Retinal pigment epithelial cell (primary cell): ENCODE measurements around the gene GSTK1.
"Not testable (repeated sequence)": the region's sequence is repeated elsewhere in the genome, so short reads cannot be mapped to it uniquely, and the experiment has no call there.

ENCODE experiments used
- DNase-seq: peaks from one replicate; pipeline ENCODE4 v3.0.0-alpha.2; 2010; ENCODE audit warnings: low read depth
- H3K4me3 ChIP-seq: 2 replicates; pipeline ENCODE4 v1.5.1; 2011; ENCODE audit warnings: mild to moderate bottlenecking, low read length, control low read depth, moderate library complexity
- CTCF ChIP-seq: conservative IDR thresholded peaks from 2 replicates; pipeline ENCODE4 v1.5.1; 2011; ENCODE audit warnings: low read depth, low read length, control low read depth, inconsistent platforms

Gene GSTK1

GRCh38 chr7:143285806-143286521, 22.7 kb downstream of the GSTK1 start:
- no peak for TF ChIP-seq CTCF
- no peak for DNase-seq
- H3K4me3 ChIP-seq = peak overlapping the region; percentile 46

GRCh38 chr7:143286522-143286890, 23.3 kb downstream of the GSTK1 start:
- TF ChIP-seq CTCF = no peak
- DNase-seq = no peak
- H3K4me3 ChIP-seq = no peak overlapping the region

- H3K4me3 ChIP-seq = peak overlapping the region; percentile 17
- no peak for TF ChIP-seq CTCF
- DNase-seq = no peak
Observed at GRCh38 chr7:143287339-143287934, 24.2 kb downstream of the GSTK1 start.

GRCh38 chr7:143287935-143288826, 24.9 kb downstream of the GSTK1 start, which contains the start of gene CASP2:
Gene CASP2, plus strand, starts transcription at chr7:143288351. Its CDS starts 105 bp downstream, at chr7:143288456.
- peak; percentile 82 for DNase-seq
- peak within 1 kb of the TSS; percentile 89 for H3K4me3 ChIP-seq
- TF ChIP-seq CTCF = peak; percentile 33

- TF ChIP-seq CTCF = no peak
- DNase-seq = no peak
- peak overlapping the region; percentile 89 for H3K4me3 ChIP-seq
Observed at GRCh38 chr7:143288836-143289235, 25.6 kb downstream of the GSTK1 start.

GRCh38 chr7:143289421-143289820, 26.2 kb downstream of the GSTK1 start:
- peak overlapping the region; percentile 89 for H3K4me3 ChIP-seq
- no peak for DNase-seq
- TF ChIP-seq CTCF = no peak

- H3K4me3 ChIP-seq = peak overlapping the region; percentile 89
- not testable (repeated sequence) for DNase-seq
Observed at GRCh38 chr7:143289888-143290287, 26.6 kb downstream of the GSTK1 start.
